Measurements from ENCODE around the gene PROS1.
"Not testable (repeated sequence)": the region's sequence is repeated elsewhere in the genome, so short reads cannot be mapped to it uniquely, and the experiment has no call there.

GRCh38 chr3:93937485-93937884, 36.2 kb downstream of the PROS1 start:
- TF ChIP-seq CTCF (optimal IDR thresholded peaks at IDR 0.05 in 1 of 3, IDR thresholded peaks at IDR 0.05 in 1 of 3, conservative IDR thresholded peaks at IDR 0.05 in 1 of 3; ENCODE audit: extremely low read depth in 1 of 3, insufficient read depth in 2 of 3, low read length in 3 of 3); EZH2 (IDR thresholded peaks at IDR 0.05; ENCODE audit: low read length): not testable (repeated sequence)
